Aorta (tissue), 5 donors: ENCODE measurements around the gene DPY19L3. TPM values are rescaled to one million over a fixed set of nuclear protein-coding genes. Genes with fewer than 3 reads are reported as not detected.
A peak's percentile ranks its signal among the peaks of the same experiment; 100 is the strongest.

Source experiments
- ATAC-seq: fragments of 200-7000 bp; cut with Tn5 transposase; one replicate; pipeline ENCODE4 v1.9.1; 2022; ENCODE audit warnings: moderate library complexity; ENCODE audit not compliant: low FRiP score
- DNase-seq, 2 donors: peaks; one replicate each; pipeline ENCODE4 v3.0.0-alpha.2; 2020
- H3K27ac ChIP-seq, 2 donors: one replicate each; pipeline ENCODE4 v1.5.1; 2013; ENCODE audit warnings: low read length in 2 of 2, mild to moderate bottlenecking in 2 of 2, moderate library complexity in 2 of 2, control low read depth in 1 of 2, inconsistent platforms in 1 of 2, low read depth in 1 of 2
- H3K27me3 ChIP-seq, 2 donors: one replicate each; pipeline ENCODE4 v1.6.1; 2013; ENCODE audit warnings: control low read depth in 1 of 2, low read length in 1 of 2, mild to moderate bottlenecking in 1 of 2, moderate library complexity in 1 of 2; ENCODE audit not compliant: insufficient read depth in 2 of 2, control insufficient read depth in 1 of 2
- H3K36me3 ChIP-seq, 2 donors: one replicate each; pipeline ENCODE4 v1.6.1; 2013; ENCODE audit warnings: control low read depth in 1 of 2, low read length in 1 of 2, mild to moderate bottlenecking in 1 of 2; ENCODE audit not compliant: insufficient read depth in 2 of 2, control insufficient read depth in 1 of 2
- H3K4me1 ChIP-seq, 2 donors: one replicate each; pipeline ENCODE4 v1.6.1; 2013; ENCODE audit warnings: low read length in 2 of 2, control low read depth in 1 of 2, mild to moderate bottlenecking in 1 of 2, moderate library complexity in 1 of 2; ENCODE audit not compliant: insufficient read depth in 2 of 2, control insufficient read depth in 1 of 2
- H3K4me3 ChIP-seq, 2 donors: one replicate each; pipeline ENCODE4 v1.5.1; 2013; ENCODE audit warnings: low read length in 2 of 2, control low read depth in 1 of 2, mild to moderate bottlenecking in 1 of 2
- H3K9me3 ChIP-seq: one replicate; pipeline ENCODE4 v1.6.1; 2013; ENCODE audit warnings: mild to moderate bottlenecking, low read length; ENCODE audit not compliant: control insufficient read depth
- WGBS, 2 donors: extraction: QIAGEN DNeasy Blood & Tissue Kit; methylation state at CpG; one replicate each; pipeline ENCODE4 v1.1.7; 2013; 5-methylcytosine and 5-hydroxymethylcytosine counted together
- intact Hi-C, 2 donors: fragments of 100-400 bp; cut with DNase I; formaldehyde crosslinking; loops; one replicate each; pipeline versions ENCODE4 v1.14.2 to v1.15.0; 2022
- long read RNA-seq, 2 donors: library from polyadenylated mRNA; unstranded; transcript quantifications; one replicate each; pipeline ENCODE4 v2.0.0, GENCODE V29; 2020 to 2021
- polyA plus RNA-seq, 2 donors: library from polyadenylated mRNA; stranded (reverse); fragments of 200-250 nt; gene quantifications; one replicate each; pipeline ENCODE4 v1.2.3, GENCODE V29; 2013
- total RNA-seq, 2 donors: library from RNA; stranded (reverse); fragmentation: NEBNext Ultra II Directional; extraction: Animal tissue kit (Norgen Biotek cat#: 25700); gene quantifications; one replicate each; pipeline ENCODE4 v1.2.1, GENCODE V29; 2021
- donor health status: healthy with polysubstance abuse.
- donor health status: Bipolar disorder and iron deficiency.
- donor health status: DM: no; HTN: no; CAD: no.
- donor health status: DM: no; HTN: no; CAD: no.
- donor health status: DM: yes; HTN: yes; CAD: no.

The DPY19L3 gene, protein sequence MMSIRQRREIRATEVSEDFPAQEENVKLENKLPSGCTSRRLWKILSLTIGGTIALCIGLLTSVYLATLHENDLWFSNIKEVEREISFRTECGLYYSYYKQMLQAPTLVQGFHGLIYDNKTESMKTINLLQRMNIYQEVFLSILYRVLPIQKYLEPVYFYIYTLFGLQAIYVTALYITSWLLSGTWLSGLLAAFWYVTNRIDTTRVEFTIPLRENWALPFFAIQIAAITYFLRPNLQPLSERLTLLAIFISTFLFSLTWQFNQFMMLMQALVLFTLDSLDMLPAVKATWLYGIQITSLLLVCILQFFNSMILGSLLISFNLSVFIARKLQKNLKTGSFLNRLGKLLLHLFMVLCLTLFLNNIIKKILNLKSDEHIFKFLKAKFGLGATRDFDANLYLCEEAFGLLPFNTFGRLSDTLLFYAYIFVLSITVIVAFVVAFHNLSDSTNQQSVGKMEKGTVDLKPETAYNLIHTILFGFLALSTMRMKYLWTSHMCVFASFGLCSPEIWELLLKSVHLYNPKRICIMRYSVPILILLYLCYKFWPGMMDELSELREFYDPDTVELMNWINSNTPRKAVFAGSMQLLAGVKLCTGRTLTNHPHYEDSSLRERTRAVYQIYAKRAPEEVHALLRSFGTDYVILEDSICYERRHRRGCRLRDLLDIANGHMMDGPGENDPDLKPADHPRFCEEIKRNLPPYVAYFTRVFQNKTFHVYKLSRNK
- 10 to 100 TPM; 33.5 to 47.6 TPM for total RNA-seq
- polyA plus RNA-seq: 10 to 100 TPM in 1 of 2 donors, 1 to 10 TPM in 1; 5.9 to 12.7 TPM
- long read RNA-seq, donor 1, partial matches to known transcripts: 1 of 6 reads
- long read RNA-seq, donor 1, other reads (novel, unspliced or antisense): 5 of 6 reads
- long read RNA-seq, donor 2, partial matches to known transcripts: 1 of 3 reads
- long read RNA-seq, donor 2, other reads (novel, unspliced or antisense): 2 of 3 reads

DNA sequence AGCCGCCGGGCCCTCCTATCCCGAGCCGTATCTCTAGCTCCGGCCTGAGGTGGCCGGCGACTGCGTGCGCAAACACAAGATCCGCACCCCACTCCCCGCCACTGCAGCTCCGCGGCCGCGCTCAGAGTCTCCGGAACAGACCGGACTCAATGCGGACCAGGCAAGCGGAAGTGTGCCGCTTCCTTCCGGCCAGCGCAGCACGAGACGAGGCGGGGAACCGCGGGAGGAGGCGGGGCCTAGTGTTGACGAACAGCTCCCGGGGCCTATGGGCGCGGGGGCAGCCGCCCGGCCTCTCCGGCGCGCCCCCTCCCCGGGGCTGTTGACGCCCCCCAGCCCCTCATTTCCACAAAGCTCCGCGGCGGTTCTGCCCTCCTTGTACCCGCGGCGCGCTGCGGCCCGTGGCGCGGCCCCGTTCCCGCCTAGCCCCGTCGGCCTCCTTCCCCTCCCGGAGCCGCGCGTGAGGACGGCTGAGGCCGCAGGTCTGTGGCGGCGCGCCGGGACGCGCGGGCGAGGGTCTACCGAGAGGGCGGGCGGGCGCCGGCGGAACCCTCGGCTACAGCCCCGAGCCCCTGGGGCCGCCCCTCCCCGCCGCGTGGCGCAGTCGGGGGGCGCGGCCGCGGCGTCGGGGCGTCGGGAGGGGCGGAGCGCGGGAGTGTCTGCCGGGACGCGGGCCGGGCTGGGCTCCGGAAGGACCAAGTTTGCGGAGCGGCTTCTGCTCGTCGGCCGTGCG is at the start of gene DPY19L3:
TSS of gene DPY19L3 (plus strand) at position 340 of the 730 bp plus-strand sequence. CDS start 2,484 bp downstream, outside the sequence.
- intact Hi-C loops: loop anchor here (5.0 to 10.0 kb wide), 4 partner anchors 33 to 179 kb away; partner anchors contain the start of gene PDCD5 (in 1 of the 2)
- Histone ChIP-seq H3K9me3 (no peaks in the 10 kb centered on the region), H3K36me3 (no peaks in the 10 kb centered on the region), H3K27ac (peak within 1 kb of the TSS; percentile 83 to 93), H3K27me3 (no peaks in the 10 kb centered on the region), H3K4me3 (peak within 1 kb of the TSS; percentile 92 to 94), H3K4me1 (peaks cover 0 to 2% of the 10 kb centered on the region in 2 donors)
- 0% methylated on average over 71 to 104 of the region's 104 CpGs for WGBS, 2 donors
- ATAC-seq (peak; percentile 98), DNase-seq (peak; percentile 97 to 98)

- H3K36me3 ChIP-seq: peaks cover 11 to 15% of the 10 kb centered on the region in 2 donors
- no peaks in the 10 kb centered on the region for H3K9me3 ChIP-seq
- H3K4me1 ChIP-seq: peaks cover 0 to 4% of the 10 kb centered on the region in 2 donors
- DNase-seq (no peak), ATAC-seq (no peak)
- H3K4me3 ChIP-seq: no peak overlapping the region
- intact Hi-C loops: no loop called here
- H3K27me3 ChIP-seq: no peaks in the 10 kb centered on the region
- H3K27ac ChIP-seq: no peak overlapping the region
- WGBS, 2 donors: 4 to 6% methylated on average over 2 of the region's 2 CpGs
Measured at GRCh38 chr19:32357720-32358119, 47.9 kb upstream of the DPY19L3 start.

- no peak for DNase-seq
- Histone ChIP-seq H3K4me3 (no peak overlapping the region), H3K9me3 (no peaks in the 10 kb centered on the region), H3K27me3 (no peaks in the 10 kb centered on the region), H3K27ac (no peak overlapping the region), H3K36me3 (peaks cover 11 to 12% of the 10 kb centered on the region in 2 donors), H3K4me1 (peaks cover 0 to 2% of the 10 kb centered on the region in 2 donors)
- intact Hi-C loops: no loop called here
- ATAC-seq: no peak
- 96% methylated on average over 5 of the region's 5 CpGs for WGBS, 2 donors
Measured at GRCh38 chr19:32358321-32358720, 47.2 kb upstream of the DPY19L3 start.

DNA sequence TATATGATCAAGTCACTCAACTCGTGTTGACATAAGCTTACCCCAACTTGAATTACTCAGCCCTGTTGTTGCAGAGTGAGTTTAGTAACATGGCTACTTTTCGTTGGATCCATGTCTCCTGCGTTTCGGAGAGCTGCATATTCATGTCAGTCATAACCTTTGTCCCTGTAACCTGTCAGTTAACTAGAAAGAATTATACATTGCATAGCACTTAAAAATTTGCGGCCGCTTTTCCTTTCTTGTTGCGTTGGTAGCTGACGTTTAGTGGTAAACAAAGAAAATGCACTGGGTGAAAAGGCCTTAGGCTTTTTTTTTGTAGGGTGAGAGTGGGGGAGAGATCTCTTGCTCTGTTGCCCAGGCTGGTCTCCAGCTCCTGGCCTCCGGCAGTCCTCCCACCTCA is 46.0 kb upstream of the DPY19L3 start:
- H3K27ac ChIP-seq: no peak overlapping the region
- H3K4me3 ChIP-seq: no peak overlapping the region
- intact Hi-C loops: no loop called here
- H3K36me3 ChIP-seq: peaks cover 6 to 7% of the 10 kb centered on the region in 2 donors
- WGBS, 2 donors: 92 to 94% methylated on average over 9 of the region's 9 CpGs
- no peak for ATAC-seq
- no peak for DNase-seq
- H3K4me1 ChIP-seq: peaks cover 0 to 3% of the 10 kb centered on the region in 2 donors
- no peaks in the 10 kb centered on the region for H3K27me3 ChIP-seq
- no peaks in the 10 kb centered on the region for H3K9me3 ChIP-seq

- DNase-seq: no peak
- 82 to 84% methylated on average over 9 of the region's 9 CpGs for whole genome bisulfite sequencing, 2 donors
- Histone ChIP-seq H3K4me1 (peaks cover 0 to 3% of the 10 kb centered on the region in 2 donors), H3K27me3 (no peaks in the 10 kb centered on the region), H3K36me3 (peaks cover 6% of the 10 kb centered on the region in 2 donors), H3K27ac (peak overlapping the region; percentile 14 to 77), H3K4me3 (no peak overlapping the region), H3K9me3 (no peaks in the 10 kb centered on the region)
- intact Hi-C loops: no loop called here
- ATAC-seq: no peak
Measured at GRCh38 chr19:32361574-32362317, 43.8 kb upstream of the DPY19L3 start.

DNA sequence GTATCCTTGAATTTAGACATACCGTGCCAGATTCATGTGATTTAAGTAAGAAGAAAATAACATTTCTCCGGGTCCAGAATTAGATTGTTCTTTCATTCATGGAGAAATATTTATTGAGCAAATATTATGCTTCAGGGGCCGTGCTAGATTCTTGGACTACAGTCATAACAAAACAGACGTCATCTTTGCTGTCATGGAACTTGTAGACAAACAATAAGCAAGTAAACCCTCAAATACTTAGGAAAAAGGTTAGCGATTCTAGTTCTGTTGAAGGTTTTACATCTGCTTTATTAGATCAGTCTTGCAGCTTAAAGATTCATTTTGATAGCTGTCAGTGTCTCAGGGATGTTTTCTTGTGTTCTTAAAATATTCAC is 43.3 kb upstream of the DPY19L3 start:
- DNase-seq (no peak), ATAC-seq (no peak)
- intact Hi-C loops: no loop called here
- no peak overlapping the region for H3K4me3 ChIP-seq
- WGBS, 2 donors: 7 to 11% methylated on average over 5 of the region's 5 CpGs
- peaks cover 1 to 3% of the 10 kb centered on the region in 2 donors for H3K4me1 ChIP-seq
- H3K36me3 ChIP-seq: peaks cover 4 to 6% of the 10 kb centered on the region in 2 donors
- H3K27me3 ChIP-seq: no peaks in the 10 kb centered on the region
- H3K27ac ChIP-seq: peak overlapping the region; percentile 39 to 40
- no peaks in the 10 kb centered on the region for H3K9me3 ChIP-seq

DNA sequence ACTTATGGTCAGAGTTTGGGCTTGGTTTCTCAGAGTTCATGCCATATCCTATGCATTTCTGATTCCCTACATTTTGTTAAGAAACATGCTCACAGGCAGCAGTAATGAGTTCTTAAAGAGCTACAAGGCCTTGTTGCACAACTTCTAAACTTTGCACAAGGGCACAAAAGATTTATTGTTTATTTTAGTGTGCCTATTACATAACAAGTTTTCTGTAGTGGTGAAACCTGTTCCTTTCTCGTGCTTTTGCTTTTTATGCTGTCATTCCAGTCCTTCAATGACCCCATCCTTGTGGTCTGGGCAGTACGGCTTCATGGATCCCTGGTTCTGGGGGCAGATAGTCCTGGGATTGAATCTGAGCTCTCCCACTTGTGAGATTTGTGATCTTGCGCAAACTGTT is 42.4 kb upstream of the DPY19L3 start:
- H3K27ac ChIP-seq: peak overlapping the region; percentile 62 to 93
- 47 to 74% methylated on average over 3 of the region's 3 CpGs for WGBS, 2 donors
- H3K27me3 ChIP-seq: no peaks in the 10 kb centered on the region
- peaks cover 4 to 6% of the 10 kb centered on the region in 2 donors for H3K36me3 ChIP-seq
- DNase-seq (no peak), ATAC-seq (no peak)
- no peak overlapping the region for H3K4me3 ChIP-seq
- no peaks in the 10 kb centered on the region for H3K9me3 ChIP-seq
- H3K4me1 ChIP-seq: peaks cover 3% of the 10 kb centered on the region in 2 donors
- intact Hi-C loops: no loop called here
